Activated CD8-positive, alpha-beta memory T cell treated with anti-CD3 and anti-CD28 coated beads for 24 hours (primary cell): ENCODE data around the gene LSS.
"Not testable (repeated sequence)": the region's sequence is repeated elsewhere in the genome, so short reads cannot be mapped to it uniquely, and the experiment has no call there.

Source experiments
- DNase-seq: peaks from one replicate; pipeline ENCODE4 v3.0.0-alpha.2; 2020

LSS gene

GRCh38 chr21:46202592-46203202, 25.9 kb downstream of the LSS start:
- no peak for DNase-seq

- not testable (repeated sequence) for DNase-seq
Measured at GRCh38 chr21:46200877-46201803, 27.4 kb downstream of the LSS start.

GRCh38 chr21:46199436-46200373, 28.9 kb downstream of the LSS start:
- no peak for DNase-seq

- peak; percentile 37 for DNase-seq
Measured at GRCh38 chr21:46196733-46197132, 31.8 kb downstream of the LSS start.

- DNase-seq, result peak; percentile 15
Measured at GRCh38 chr21:46195595-46196195, 32.9 kb downstream of the LSS start.

- peak; percentile 49 for DNase-seq
Measured at GRCh38 chr21:46194374-46195334, 33.9 kb downstream of the LSS start.

- peak; percentile 17 for DNase-seq
Measured at GRCh38 chr21:46193829-46194373, 34.7 kb downstream of the LSS start.

GRCh38 chr21:46191686-46192575, 36.6 kb downstream of the LSS start:
- peak; percentile 45 for DNase-seq

GRCh38 chr21:46191257-46191685, 37.3 kb downstream of the LSS start:
- DNase-seq, result peak; percentile 42

GRCh38 chr21:46190491-46191131, 38.0 kb downstream of the LSS start:
- peak; percentile 45 for DNase-seq

GRCh38 chr21:46189959-46190490, 38.5 kb downstream of the LSS start:
- DNase-seq, result no peak

- peak; percentile 26 for DNase-seq
Measured at GRCh38 chr21:46189213-46189958, 39.2 kb downstream of the LSS start.

GRCh38 chr21:46188226-46189212, 40.1 kb downstream of the LSS start:
- DNase-seq, result peak; percentile 52

- DNase-seq, result peak; percentile 11
Measured at GRCh38 chr21:46187814-46188213, 40.8 kb downstream of the LSS start.

GRCh38 chr21:46187261-46187660, 41.3 kb downstream of the LSS start:
- DNase-seq, result peak; percentile 24

- peak; percentile 38 for DNase-seq
Measured at GRCh38 chr21:46185716-46186115, 42.9 kb downstream of the LSS start.
